ENCODE data around the gene SAC3D1. TPM values are rescaled to one million over a fixed set of nuclear protein-coding genes. Genes with fewer than 3 reads are reported as not detected.

The SAC3D1 gene
- total and polyA plus RNA-seq, 2 of the 4 experiments (the other 2 are of a cell fraction): 2.9 to 13.2 TPM

DNA sequence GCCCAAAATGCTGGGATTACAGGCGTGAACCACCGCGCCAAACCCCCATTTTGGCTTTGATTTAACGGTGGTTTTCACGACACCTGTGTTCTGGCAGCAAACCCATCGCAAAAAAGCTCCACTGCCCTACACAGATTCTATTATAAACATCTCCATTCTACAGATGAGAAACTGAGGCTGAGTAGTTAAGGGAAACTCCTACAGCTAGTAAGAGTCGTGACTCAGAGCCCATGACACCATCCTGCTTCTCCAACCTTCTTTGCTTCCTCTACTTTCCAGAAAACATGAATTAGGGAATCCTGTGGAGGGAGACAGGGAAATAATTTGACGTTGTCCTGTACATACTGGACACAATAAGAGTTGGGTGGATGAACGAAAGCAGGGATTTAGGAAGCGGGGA, 14.2 kb upstream of the SAC3D1 start (continued):
- no peak for TF ChIP-seq ELK1 (IDR thresholded peaks at IDR 0.05; ENCODE audit: borderline replicate concordance, low read depth, low read length)

GRCh38 chr11:65027213-65028067, 13.6 kb upstream of the SAC3D1 start, which contains the start of gene SNX15:
SNX15 (plus strand) TSS chr11:65027439; CDS start chr11:65027538, 99 bp downstream.
- peak within 1 kb of the TSS; percentile 86 for H4K91ac ChIP-seq (ENCODE audit: insufficient read depth, low read depth, low read length)
- dilution Hi-C loops (cut with HindIII; ENCODE audit: low sequenced_read_pairs, unreplicated experiment): no loop called here
- H3K14ac ChIP-seq (replicated peaks; ENCODE audit: low read depth, low read length): peak within 1 kb of the TSS; percentile 93
- peak within 1 kb of the TSS; percentile 62 for H3K18ac ChIP-seq (ENCODE audit: low read depth, low read length)
- no TSS peak for BruUV-seq (replicated peaks)
- peak within 1 kb of the TSS; percentile 69; the same call in 1 of the 2 replicates for H2BK120ac ChIP-seq (ENCODE audit: low read depth, low read length)
- H3K9me3 ChIP-seq (ENCODE audit: control insufficient read depth, insufficient read depth, low read length): no peaks in the 10 kb centered on the region
- in situ Hi-C loops (cut with MboI; ENCODE audit: low sequenced_read_pairs): no loop called here
- peak within 1 kb of the TSS; percentile 87 for H3K27ac ChIP-seq (ENCODE audit: insufficient read depth, low read length)
- H3K4me1 ChIP-seq (ENCODE audit: control insufficient read depth, insufficient read depth, low read length): peaks cover 2% of the 10 kb centered on the region; the same call in 1 of the 2 replicates
- peak within 1 kb of the TSS; percentile 84; the same call in 1 of the 2 replicates for H3K23ac ChIP-seq (ENCODE audit: low read depth, low read length)
- ChIA-PET POLR2A (ENCODE audit: unreplicated experiment) (no interaction called here), CTCF (interaction anchor here (1.0 kb wide), 1 partner anchor 83 kb away, joined by 3 read pairs; no protein-coding TSS in a partner anchor)
- H2AK5ac ChIP-seq (ENCODE audit: low read depth, low read length): peak within 1 kb of the TSS; percentile 1; the same call in 1 of the 2 replicates
- peak within 1 kb of the TSS; percentile 81 for H3K9ac ChIP-seq (ENCODE audit: low read depth, low read length)
- H4K5ac ChIP-seq (ENCODE audit: low read depth, low read length): peak within 1 kb of the TSS; percentile 87
- peak; percentile 96 for DNase-seq
- 0 out of 2 replicates have a peak, but pooled peaks cover 3% of the 10 kb centered on the region for H3K9me1 ChIP-seq (ENCODE audit: insufficient read depth, low read length)
- peaks cover 4% of the 10 kb centered on the region; the same call in 1 of the 2 replicates for H3K36me3 ChIP-seq (ENCODE audit: control insufficient read depth, insufficient read depth, low read length)
- peak within 1 kb of the TSS; percentile 94 for H2AFZ ChIP-seq (replicated peaks; ENCODE audit: low read length, poor library complexity)
- no peaks in the 10 kb centered on the region for H4K20me1 ChIP-seq (ENCODE audit: insufficient read depth, low read length)
- peak within 1 kb of the TSS; percentile 86 for H2BK5ac ChIP-seq (ENCODE audit: low read depth, low read length, poor library complexity, severe bottlenecking)
- H2BK15ac ChIP-seq (ENCODE audit: low read depth, low read length): peak within 1 kb of the TSS; percentile 35; the same call in 2 of the 3 replicates
- peak within 1 kb of the TSS; percentile 60 to 93 for H4K8ac ChIP-seq (ENCODE audit: low read depth in 2 of 2, low read length in 2 of 2)
- peak within 1 kb of the TSS; percentile 65 for H3K56ac ChIP-seq (ENCODE audit: extremely low read depth, insufficient read depth, low read length)
- H3K4me3 ChIP-seq (ENCODE audit: insufficient read depth, low read depth, low read length): peak within 1 kb of the TSS; percentile 68
- peak within 1 kb of the TSS; percentile 63 for H2BK20ac ChIP-seq (ENCODE audit: low read depth, low read length)
- peaks cover 0 to 14% of the 10 kb centered on the region in 2 experiments; a peak in 2 of 4 replicates for H3K79me1 ChIP-seq (ENCODE audit: low read depth in 1 of 2, low read length in 2 of 2)
- peak; percentile 98 for ATAC-seq (ENCODE audit: low read depth)
- intact Hi-C loops (cut with micrococcal nuclease): loop anchor here (1.0 kb wide), 1 partner anchor 14 kb away; the partner anchor contains the start of gene SAC3D1
- peak within 1 kb of the TSS; percentile 91 for H3K4ac ChIP-seq (ENCODE audit: low read depth, low read length)
- 0% methylated on average over 22 of the region's 51 CpGs; no CpG with 5 or more reads in 1 of the 2 experiments for WGBS, 2 experiments (ENCODE audit: extremely low coverage in 2 of 2, insufficient read length in 1 of 2)
- no peaks in the 10 kb centered on the region for H3K27me3 ChIP-seq (ENCODE audit: control insufficient read depth, insufficient read depth, low read length)
- H2AK9ac ChIP-seq (replicated peaks; ENCODE audit: low read depth, low read length, poor library complexity): peak within 1 kb of the TSS; percentile 79
- H3K4me2 ChIP-seq (ENCODE audit: low read depth, low read length): peak within 1 kb of the TSS; percentile 94
- TF ChIP-seq RAD21 (IDR thresholded peaks at IDR 0.05; ENCODE audit: low read length): peak; percentile 32
- TF ChIP-seq CHD1 (IDR thresholded peaks at IDR 0.05; ENCODE audit: low read depth, low read length): no peak
- 0 out of 2 replicates have a peak, but pooled peaks have one; percentile 9 for TF ChIP-seq FOS (IDR thresholded peaks at IDR 0.05; ENCODE audit: low read depth, low read length)
- TF ChIP-seq RFX5 (IDR thresholded peaks at IDR 0.05; ENCODE audit: low read depth, low read length): no peak
- no peak for TF ChIP-seq RCOR1 (IDR thresholded peaks at IDR 0.05; ENCODE audit: insufficient replicate concordance, low read length)
- TF ChIP-seq MXI1 (IDR thresholded peaks at IDR 0.05; ENCODE audit: borderline replicate concordance, low read depth, low read length): peak; percentile 90
- TF ChIP-seq, protein P1, sequence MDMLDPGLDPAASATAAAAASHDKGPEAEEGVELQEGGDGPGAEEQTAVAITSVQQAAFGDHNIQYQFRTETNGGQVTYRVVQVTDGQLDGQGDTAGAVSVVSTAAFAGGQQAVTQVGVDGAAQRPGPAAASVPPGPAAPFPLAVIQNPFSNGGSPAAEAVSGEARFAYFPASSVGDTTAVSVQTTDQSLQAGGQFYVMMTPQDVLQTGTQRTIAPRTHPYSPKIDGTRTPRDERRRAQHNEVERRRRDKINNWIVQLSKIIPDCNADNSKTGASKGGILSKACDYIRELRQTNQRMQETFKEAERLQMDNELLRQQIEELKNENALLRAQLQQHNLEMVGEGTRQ (IDR thresholded peaks at IDR 0.05; ENCODE audit: low read depth, low read length): 0 out of 2 replicates have a peak, but pooled peaks have one; percentile 1
- TF ChIP-seq SMC3 (IDR thresholded peaks at IDR 0.05; ENCODE audit: low read depth, low read length): peak; percentile 34
- TF ChIP-seq, protein P2, sequence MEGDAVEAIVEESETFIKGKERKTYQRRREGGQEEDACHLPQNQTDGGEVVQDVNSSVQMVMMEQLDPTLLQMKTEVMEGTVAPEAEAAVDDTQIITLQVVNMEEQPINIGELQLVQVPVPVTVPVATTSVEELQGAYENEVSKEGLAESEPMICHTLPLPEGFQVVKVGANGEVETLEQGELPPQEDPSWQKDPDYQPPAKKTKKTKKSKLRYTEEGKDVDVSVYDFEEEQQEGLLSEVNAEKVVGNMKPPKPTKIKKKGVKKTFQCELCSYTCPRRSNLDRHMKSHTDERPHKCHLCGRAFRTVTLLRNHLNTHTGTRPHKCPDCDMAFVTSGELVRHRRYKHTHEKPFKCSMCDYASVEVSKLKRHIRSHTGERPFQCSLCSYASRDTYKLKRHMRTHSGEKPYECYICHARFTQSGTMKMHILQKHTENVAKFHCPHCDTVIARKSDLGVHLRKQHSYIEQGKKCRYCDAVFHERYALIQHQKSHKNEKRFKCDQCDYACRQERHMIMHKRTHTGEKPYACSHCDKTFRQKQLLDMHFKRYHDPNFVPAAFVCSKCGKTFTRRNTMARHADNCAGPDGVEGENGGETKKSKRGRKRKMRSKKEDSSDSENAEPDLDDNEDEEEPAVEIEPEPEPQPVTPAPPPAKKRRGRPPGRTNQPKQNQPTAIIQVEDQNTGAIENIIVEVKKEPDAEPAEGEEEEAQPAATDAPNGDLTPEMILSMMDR (conservative IDR thresholded peaks at IDR 0.05; ENCODE audit: low read depth, low read length): peak; percentile 63
